HEK293 (cell line): Measurements from ENCODE around the gene C2CD2.

Experiments
- CTCF ChIA-PET: fragments of 350-600 bp; formaldehyde crosslinking; extraction: SDS; loops from one replicate; lab custom pipeline; 2021; ENCODE audit warnings: antibody characterized with exemption; lab: Yijun Ruan, JAX
- POLR2A ChIA-PET: fragments of 300-600 bp; formaldehyde crosslinking; extraction: SDS; loops from one replicate; lab custom pipeline; 2020; ENCODE audit warnings: antibody characterized with exemption, inconsistent platforms; lab: Yijun Ruan, JAX
- H3K27ac ChIP-seq: fragments of 200-500 bp; sonication (Bioruptor generic); 2 replicates; pipeline ENCODE4 v1.5.1; 2014; ENCODE audit warnings: low read depth, low read length, control low read depth, inconsistent platforms; ENCODE audit errors: extremely low read depth
- H3K36me3 ChIP-seq, 2 experiments: fragments of 200-500 bp in 1 of 2; sonication (Bioruptor generic) in 1 of 2; 1 replicate in 1 of 2; 2 replicates in 1 of 2; pipeline ENCODE4 v1.5.1; 2014 to 2017; ENCODE audit warnings: inconsistent platforms in 2 of 2, low read length in 2 of 2; ENCODE audit not compliant: control insufficient read depth in 2 of 2, insufficient read depth in 1 of 2
- H3K4me1 ChIP-seq: fragments of 200-500 bp; sonication (Bioruptor generic); 2 replicates; pipeline ENCODE4 v1.5.1; 2014; ENCODE audit warnings: mild to moderate bottlenecking, low read length, inconsistent platforms; ENCODE audit not compliant: control insufficient read depth, insufficient read depth
- H3K4me3 ChIP-seq: 2 replicates; pipeline ENCODE4 v1.5.1; 2011; ENCODE audit warnings: low read depth, mild to moderate bottlenecking, control low read depth, low read length, moderate library complexity
- H3K9me3 ChIP-seq: fragments of 200-500 bp; sonication (Bioruptor generic); 2 replicates; pipeline ENCODE4 v1.5.1; 2014; ENCODE audit warnings: low read depth, low read length, inconsistent platforms; ENCODE audit not compliant: control insufficient read depth, insufficient read depth
- CTCF ChIP-seq: fragments of 450-650 bp; formaldehyde crosslinking; IDR thresholded peaks from 2 replicates; pipeline ENCODE4 v1.5.1; 2016; ENCODE audit warnings: missing biosample characterization, missing genetic modification characterization
- EGR2 ChIP-seq: fragments of 450-650 bp; formaldehyde crosslinking; IDR thresholded peaks from 2 replicates; pipeline ENCODE4 v1.5.1; 2016; ENCODE audit warnings: low read depth, missing biosample characterization, missing genetic modification characterization
- GLIS2 ChIP-seq: fragments of 450-650 bp; formaldehyde crosslinking; IDR thresholded peaks from 2 replicates; pipeline ENCODE4 v1.5.1; 2016; ENCODE audit warnings: missing biosample characterization, missing genetic modification characterization
- HOXC10 ChIP-seq: sonication (generic); formaldehyde crosslinking; IDR thresholded peaks from 2 replicates; pipeline ENCODE4 v1.8.1; 2023; ENCODE audit warnings: mild to moderate bottlenecking, missing genetic modification reagents
- HOXD13 ChIP-seq: sonication (generic); formaldehyde crosslinking; IDR thresholded peaks from 2 replicates; pipeline ENCODE4 v1.8.0; 2022; ENCODE audit warnings: missing genetic modification reagents, borderline replicate concordance
- KLF16 ChIP-seq: fragments of 450-650 bp; formaldehyde crosslinking; IDR thresholded peaks from 2 replicates; pipeline ENCODE4 v1.5.1; 2017; ENCODE audit warnings: missing biosample characterization, missing genetic modification characterization
- KLF17 ChIP-seq: fragments of 450-650 bp; formaldehyde crosslinking; IDR thresholded peaks from 2 replicates; pipeline ENCODE4 v1.5.1; 2016; ENCODE audit warnings: missing biosample characterization, missing genetic modification characterization
- MEIS1 ChIP-seq: sonication (generic); formaldehyde crosslinking; IDR thresholded peaks from 2 replicates; pipeline ENCODE4 v1.8.1; 2022; ENCODE audit warnings: missing genetic modification reagents, mild to moderate bottlenecking, borderline replicate concordance
- SP3 ChIP-seq: fragments of 450-650 bp; formaldehyde crosslinking; IDR thresholded peaks from 2 replicates; pipeline ENCODE4 v1.5.1; 2016; ENCODE audit warnings: missing biosample characterization, missing genetic modification characterization
- ZBTB1 ChIP-seq: fragments of 450-650 bp; formaldehyde crosslinking; IDR thresholded peaks from 2 replicates; pipeline ENCODE4 v1.5.1; 2016; ENCODE audit warnings: missing biosample characterization, missing genetic modification characterization
- ZIC2 ChIP-seq: fragments of 450-650 bp; formaldehyde crosslinking; IDR thresholded peaks from 2 replicates; pipeline ENCODE4 v1.5.1; 2016; ENCODE audit warnings: missing biosample characterization, missing genetic modification characterization
- ZNF10 ChIP-seq: fragments of 450-650 bp; formaldehyde crosslinking; IDR thresholded peaks from 2 replicates; pipeline ENCODE4 v1.5.1; 2017; ENCODE audit warnings: missing biosample characterization, missing genetic modification characterization
- ZNF112 ChIP-seq: fragments of 450-650 bp; formaldehyde crosslinking; IDR thresholded peaks from 2 replicates; pipeline ENCODE4 v1.5.0; 2017; ENCODE audit warnings: missing biosample characterization, missing genetic modification characterization
- ZNF133 ChIP-seq: fragments of 450-650 bp; formaldehyde crosslinking; IDR thresholded peaks from 2 replicates; pipeline ENCODE4 v1.5.1; 2016; ENCODE audit warnings: missing biosample characterization, missing genetic modification characterization
- ZNF169 ChIP-seq: fragments of 450-650 bp; formaldehyde crosslinking; IDR thresholded peaks from 2 replicates; pipeline ENCODE4 v1.5.1; 2016; ENCODE audit warnings: missing biosample characterization, missing genetic modification characterization
- ZNF174 ChIP-seq: fragments of 450-650 bp; formaldehyde crosslinking; IDR thresholded peaks from 2 replicates; pipeline ENCODE4 v1.5.0; 2017; ENCODE audit warnings: missing biosample characterization, mild to moderate bottlenecking, missing genetic modification characterization
- ZNF18 ChIP-seq: fragments of 450-650 bp; formaldehyde crosslinking; IDR thresholded peaks from 2 replicates; pipeline ENCODE4 v1.5.1; 2016; ENCODE audit warnings: missing biosample characterization, missing genetic modification characterization
- ZNF184 ChIP-seq: fragments of 450-650 bp; IDR thresholded peaks from 2 replicates; pipeline ENCODE4 v1.5.1; 2018; ENCODE audit warnings: missing biosample characterization, mild to moderate bottlenecking, missing genetic modification characterization
- ZNF280D ChIP-seq: fragments of 450-650 bp; formaldehyde crosslinking; IDR thresholded peaks from 2 replicates; pipeline ENCODE4 v1.5.1; 2016; ENCODE audit warnings: missing biosample characterization, missing genetic modification characterization
- ZNF311 ChIP-seq: fragments of 450-650 bp; formaldehyde crosslinking; IDR thresholded peaks from 2 replicates; pipeline ENCODE4 v1.5.1; 2017; ENCODE audit warnings: missing biosample characterization, missing genetic modification characterization, borderline replicate concordance
- ZNF394 ChIP-seq: fragments of 450-650 bp; formaldehyde crosslinking; IDR thresholded peaks from 2 replicates; pipeline ENCODE4 v1.5.1; 2016; ENCODE audit warnings: missing biosample characterization, missing genetic modification characterization, mild to moderate bottlenecking, moderate library complexity, borderline replicate concordance
- ZNF555 ChIP-seq: fragments of 450-650 bp; formaldehyde crosslinking; conservative IDR thresholded peaks from 2 replicates; pipeline ENCODE4 v1.5.1; 2017; ENCODE audit warnings: missing biosample characterization, mild to moderate bottlenecking, missing genetic modification characterization, inconsistent platforms
- ZNF677 ChIP-seq: fragments of 450-650 bp; IDR thresholded peaks from 2 replicates; pipeline ENCODE4 v1.5.0; 2018; ENCODE audit warnings: missing biosample characterization, mild to moderate bottlenecking, missing genetic modification characterization, moderate library complexity
- ZNF785 ChIP-seq: fragments of 450-650 bp; formaldehyde crosslinking; IDR thresholded peaks from 2 replicates; pipeline ENCODE4 v1.5.1; 2016; ENCODE audit warnings: missing biosample characterization, missing genetic modification characterization
- ZNF830 ChIP-seq: fragments of 450-650 bp; IDR thresholded peaks from 2 replicates; pipeline ENCODE4 v1.5.0; 2018; ENCODE audit warnings: missing biosample characterization, missing genetic modification characterization, low read depth, mild to moderate bottlenecking, moderate library complexity

The C2CD2 gene

GRCh38 chr21:41877901-41878830, 75.7 kb downstream of the C2CD2 start:
- Histone ChIP-seq H3K36me3 (no peaks in the 10 kb centered on the region; a peak in 1 of 3 replicates), H3K4me3 (peak overlapping the region; percentile 50), H3K9me3 (no peaks in the 10 kb centered on the region), H3K4me1 (no peaks in the 10 kb centered on the region), H3K27ac (peak overlapping the region; percentile 78; the same call in 1 of the 2 replicates)
- POLR2A ChIA-PET: interaction anchor here (0.5 to 1.1 kb wide), 4 partner anchors 12 to 266 kb away, joined by 3 read pairs; no protein-coding TSS in a partner anchor
- CTCF ChIA-PET: interaction anchor here (0.6 to 1.5 kb wide), 8 partner anchors 22 to 595 kb away, joined by 3 to 7 read pairs (median 3); partner anchors contain the start of gene RIPK4
- TF ChIP-seq ZNF18 (tag by site-specific recombination): peak; percentile 93
- no peak for TF ChIP-seq ZNF555 (tag by site-specific recombination)
- 0 out of 2 replicates have a peak, but pooled peaks have one; percentile 50 for TF ChIP-seq KLF17 (tag by site-specific recombination)
- no peak for TF ChIP-seq ZNF394 (tag by site-specific recombination)
- no peak for TF ChIP-seq ZNF785 (tag by site-specific recombination)
- TF ChIP-seq ZNF677: no peak
- TF ChIP-seq ZIC2: peak; percentile 32
- no peak for TF ChIP-seq MEIS1
- no peak for TF ChIP-seq HOXD13
- TF ChIP-seq KLF16 (tag by site-specific recombination): peak; percentile 14; the same call in 1 of the 2 replicates
- no peak for TF ChIP-seq ZNF112 (tag by site-specific recombination)
- TF ChIP-seq ZNF10 (tag by site-specific recombination): peak; percentile 65
- no peak for TF ChIP-seq ZNF133 (tag by site-specific recombination)
- no peak for TF ChIP-seq EGR2
- no peak for TF ChIP-seq ZNF830 (tag by site-specific recombination)
- peak; percentile 84 for TF ChIP-seq GLIS2 (tag by site-specific recombination)
- TF ChIP-seq SP3 (tag by site-specific recombination): peak; percentile 62
- TF ChIP-seq ZNF184 (tag by site-specific recombination): 0 out of 2 replicates have a peak, but pooled peaks have one; percentile 11
- no peak for TF ChIP-seq ZBTB1 (tag by site-specific recombination)
- TF ChIP-seq HOXC10: no peak
- no peak for TF ChIP-seq ZNF280D (tag by site-specific recombination)
- TF ChIP-seq ZNF169: no peak
- TF ChIP-seq ZNF311 (tag by site-specific recombination): no peak
- no peak for TF ChIP-seq CTCF (tag by site-specific recombination)
- no peak for TF ChIP-seq ZNF174 (tag by site-specific recombination)
